Measurements from ENCODE around the gene NFIX. TPM values are rescaled to one million over a fixed set of nuclear protein-coding genes. Genes with fewer than 3 reads are reported as not detected.
A peak's percentile ranks its signal among the peaks of the same experiment; 100 is the strongest.

The NFIX gene
- total and polyA plus RNA-seq, 2 of the 13 experiments (the other 11 are each of a cell fraction or from before 2014, with no cell fraction given): 3.4 to 5.4 TPM

DNA sequence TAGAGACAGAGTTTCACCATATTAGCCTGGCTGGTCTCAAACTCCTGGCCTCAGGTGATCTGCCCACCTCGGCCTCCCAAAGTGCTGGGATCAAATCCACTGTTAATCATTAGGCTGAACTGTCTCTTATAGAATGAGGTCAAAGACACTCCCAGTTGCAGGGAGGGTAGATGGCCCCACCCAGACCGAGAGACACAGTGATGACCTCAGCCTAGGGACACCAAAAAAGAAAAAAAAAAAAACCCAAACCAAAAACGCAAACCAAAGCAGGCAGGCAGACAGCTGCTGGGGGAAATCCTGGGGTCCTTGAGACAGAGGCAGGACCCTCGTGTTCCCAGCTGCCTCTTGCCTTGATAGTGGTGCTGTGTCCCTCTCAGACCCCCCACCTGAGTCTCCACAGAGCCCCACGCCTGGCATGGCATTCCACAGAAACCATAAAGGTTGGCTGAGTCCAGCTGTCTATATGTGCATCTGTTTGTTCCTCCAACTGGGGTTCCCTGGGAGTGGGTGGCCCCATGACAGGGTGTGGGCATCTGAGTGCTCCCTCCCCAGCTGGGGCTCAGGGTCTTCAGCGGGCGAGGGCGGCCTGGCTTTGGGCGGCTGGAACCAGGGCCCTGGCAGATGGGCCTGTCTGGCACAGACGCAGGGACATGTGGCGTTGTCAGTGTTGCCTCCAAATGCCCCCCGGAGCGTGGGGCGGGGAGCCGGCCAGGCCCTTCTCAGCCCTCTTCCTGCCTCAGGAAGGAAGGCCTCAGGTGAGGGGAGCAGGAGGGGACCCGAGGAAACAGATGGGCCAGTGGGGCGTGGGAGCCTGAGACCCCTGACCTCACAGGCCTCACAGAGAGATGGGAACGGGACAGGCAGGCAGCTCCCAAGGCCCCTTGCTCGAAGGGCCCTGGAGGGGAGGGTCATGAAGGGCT lies 20.7 kb upstream of the NFIX start:
- Histone ChIP-seq H2AFZ (ENCODE audit: low read length) (no peak overlapping the region), H3K27ac (ENCODE audit: extremely low read length, insufficient read depth, low read length) (no peak overlapping the region), H3K4me1 (ENCODE audit: insufficient read depth, low read length) (peaks cover 29% of the 10 kb centered on the region), H3K4me2 (ENCODE audit: low read depth, low read length) (peak overlapping the region; percentile 57; the same call in 1 of the 2 replicates), H3K27me3 (ENCODE audit: control insufficient read depth in 1 of 2, insufficient read depth in 2 of 2, low read length in 2 of 2) (no peaks in the 10 kb centered on the region), H3K9me3 (ENCODE audit: low read length) (no peaks in the 10 kb centered on the region), H3K79me2 (ENCODE audit: insufficient read depth, low read length) (no peaks in the 10 kb centered on the region), H3K4me3 (replicated peaks in 1 of 3; ENCODE audit: insufficient read depth in 1 of 3, low read depth in 2 of 3, low read length in 3 of 3) (peak overlapping the region in 1 of 3 experiments; percentile 38; a peak in 2 of 6 replicates), H3K9ac (ENCODE audit: insufficient read depth, low read depth, low read length) (no peak overlapping the region), H3K36me3 (replicated peaks in 1 of 2; ENCODE audit: control insufficient read depth in 1 of 2, insufficient read depth in 2 of 2, low read length in 2 of 2) (no peaks in the 10 kb centered on the region), H4K20me1 (ENCODE audit: insufficient read depth, low read length) (no peaks in the 10 kb centered on the region)
- ChIA-PET POLR2A (interaction anchor here (0.7 to 1.0 kb wide), 3 partner anchors 9 to 96 kb away, joined by 3 read pairs; partner anchors contain the start of gene GADD45GIP1), CTCF (ENCODE audit: low intra/inter-chr PET ratio, low total read pairs) (no interaction called here)
- FAIRE-seq: no peak
- WGBS (ENCODE audit: low lambda C conversion rate): 7% methylated on average over 5 of the region's 19 CpGs
- BruUV-seq (replicated peaks): no TSS peak
- in situ Hi-C loops (cut with HindIII; ENCODE audit: extremely low pct_ligation_motif_present, low pct_unique_long_range_greater_than_20kb): loop anchor here (5.0 to 10.0 kb wide), 2 partner anchors 118 to 290 kb away; no protein-coding TSS in a partner anchor
- intact Hi-C loops (cut with micrococcal nuclease; ENCODE audit: unreplicated experiment): no loop called here
- ATAC-seq: no peak
- DNase-seq (ENCODE audit: low spot score): peak; percentile 35
- TF ChIP-seq CBX1 (IDR thresholded peaks at IDR 0.05; ENCODE audit: low read depth) (no peak), HNF4G (IDR thresholded peaks at IDR 0.05; ENCODE audit: borderline replicate concordance, low read depth, low read length) (no peak), HNF4G (CRISPR knock-in tag; IDR thresholded peaks at IDR 0.05; ENCODE audit: borderline replicate concordance, low read depth) (no peak), ZNF687 (CRISPR knock-in tag; IDR thresholded peaks at IDR 0.05) (peak; percentile 19; the same call in 1 of the 2 replicates), RXRB (CRISPR knock-in tag; IDR thresholded peaks at IDR 0.05; ENCODE audit: borderline replicate concordance) (0 out of 2 replicates have a peak, but pooled peaks have one; percentile 7), ZBTB44 (CRISPR knock-in tag; IDR thresholded peaks at IDR 0.05) (no peak), SMYD3 (CRISPR knock-in tag; IDR thresholded peaks at IDR 0.05) (no peak), PATZ1 (CRISPR knock-in tag; IDR thresholded peaks at IDR 0.05) (0 out of 2 replicates have a peak, but pooled peaks have one; percentile 35), LCORL (IDR thresholded peaks at IDR 0.05) (no peak), LCORL (CRISPR knock-in tag; IDR thresholded peaks at IDR 0.05) (0 out of 2 replicates have a peak, but pooled peaks have one; percentile 23), HIVEP1 (CRISPR knock-in tag; IDR thresholded peaks at IDR 0.05) (no peak), ATF5 (CRISPR knock-in tag; IDR thresholded peaks at IDR 0.05; ENCODE audit: low read depth) (no peak)
